Spleen (tissue), 7 donors: ENCODE data around the gene ENOX1.

Experiments used
- CTCF ChIP-seq, 11 experiments: fragments of 200-600 bp in 7 of 11; fragments of 450-650 bp in 4 of 11; sonication (generic) in 4 of 11; IDR thresholded peaks in 8 of 11; conservative IDR thresholded peaks in 3 of 11; 1 replicate in 7 of 11; 2 replicates in 4 of 11; pipeline versions ENCODE4 v1.4.0 to v1.8.0; 2016 to 2021; ENCODE audit warnings: antibody characterized with exemption in 11 of 11, inconsistent platforms in 4 of 11, mild to moderate bottlenecking in 1 of 11
- POLR2AphosphoS5 ChIP-seq, 3 donors: sonication (generic); formaldehyde crosslinking; IDR thresholded peaks; one replicate each; pipeline ENCODE4 v1.5.1; 2017; ENCODE audit warnings: antibody characterized with exemption in 3 of 3
- donor health status: DM: no; HTN: no; CAD: no; lungs with moderate emphysema.
- donor health status: DM: no; HTN: no; CAD: no.
- donor health status: DM: no; HTN: no; CAD: no.

GRCh38 chr13:43265028-43265427 is 521.7 kb downstream of the ENOX1 start:
- no peak for TF ChIP-seq CTCF (IDR thresholded peaks at IDR 0.05 in 8 of 11, conservative IDR thresholded peaks at IDR 0.05 in 3 of 11)
- no peak for TF ChIP-seq POLR2AphosphoS5 (IDR thresholded peaks at IDR 0.05)
